ENCODE measurements around the gene TSSK2. TPM values are rescaled to one million over a fixed set of nuclear protein-coding genes. Genes with fewer than 3 reads are reported as not detected.

Gene TSSK2
- total and polyA plus RNA-seq, 2 of the 8 experiments (the other 6 are each of a cell fraction or from before 2014, with no cell fraction given): not detected

- ChIA-PET POLR2A (ENCODE audit: partially characterized antibody) (interaction anchor here (0.9 to 2.8 kb wide), 5 partner anchors 11 to 370 kb away, joined by 3 to 21 read pairs (median 4); partner anchors contain the start of genes CDC45 and DGCR2), CTCF (ENCODE audit: partially characterized antibody) (interaction anchor here (0.9 to 2.4 kb wide), 7 partner anchors 11 to 110 kb away, joined by 3 to 12 read pairs (median 5); partner anchors contain the start of gene ESS2)
- Histone ChIP-seq H3K79me1 (ENCODE audit: low read depth, low read length) (peaks cover 21% of the 10 kb centered on the region), H3K9ac (replicated peaks in 1 of 4; ENCODE audit: extremely low read depth in 1 of 4, low read depth in 3 of 4, low read length in 3 of 4) (no peak overlapping the region), H3K27ac (ENCODE audit: low read depth, low read length) (no peak overlapping the region), H3K79me2 (ENCODE audit: control insufficient read depth in 1 of 2, insufficient read depth in 2 of 2, low read length in 2 of 2) (peaks cover 21 to 93% of the 10 kb centered on the region in 2 experiments), H3K18ac (ENCODE audit: extremely low read depth, low read length) (peak overlapping the region; percentile 56; the same call in 1 of the 2 replicates), H3K4me1 (replicated peaks in 1 of 4; ENCODE audit: control insufficient read depth in 3 of 4, insufficient read depth in 4 of 4, low read length in 3 of 4) (peaks cover 7 to 14% (median 11%) of the 10 kb centered on the region in 4 experiments), H3K9me3 (ENCODE audit: insufficient read depth in 2 of 2, low read depth in 1 of 2, low read length in 1 of 2) (no peaks in the 10 kb centered on the region), H4K20me1 (replicated peaks in 1 of 2; ENCODE audit: control insufficient read depth in 1 of 2, insufficient read depth in 2 of 2, low read length in 2 of 2) (peaks cover 25 to 44% of the 10 kb centered on the region in 2 experiments), H3K14ac (ENCODE audit: insufficient read length) (no peak overlapping the region), H3K4ac (replicated peaks; ENCODE audit: insufficient read length, low read depth, low read length) (no peak overlapping the region), H3K23ac (ENCODE audit: insufficient read length) (no peak overlapping the region), H3K36me3 (ENCODE audit: control insufficient read depth in 2 of 4, insufficient read depth in 4 of 4, low read length in 3 of 4) (no peaks in the 10 kb centered on the region), H3K27me3 (replicated peaks in 1 of 4; ENCODE audit: control insufficient read depth in 3 of 4, extremely low read depth in 1 of 4, insufficient read depth in 3 of 4, low read length in 3 of 4) (no peaks in the 10 kb centered on the region; a peak in 1 of 7 replicates), H2AFZ (ENCODE audit: low read length) (no peak overlapping the region), H4K91ac (replicated peaks; ENCODE audit: insufficient read length, low read length) (no peak overlapping the region), H2BK20ac (ENCODE audit: low read length) (no peak overlapping the region), H3K4me2 (ENCODE audit: insufficient read depth in 1 of 2, low read depth in 2 of 2, low read length in 2 of 2) (no peak overlapping the region), H2BK120ac (replicated peaks; ENCODE audit: low read depth, low read length) (no peak overlapping the region), H4K5ac (ENCODE audit: insufficient read length, low read depth, low read length) (no peak overlapping the region), H3K4me3 (ENCODE audit: extremely low read depth in 1 of 4, insufficient read depth in 2 of 4, low read depth in 3 of 4, low read length in 4 of 4) (no peak overlapping the region), H2BK5ac (ENCODE audit: low read depth, low read length) (no peak overlapping the region), H3K56ac (replicated peaks; ENCODE audit: insufficient read length, low read depth, low read length) (no peak overlapping the region), H4K8ac (ENCODE audit: extremely low read depth, insufficient read depth, low read length) (no peak overlapping the region), H2BK15ac (ENCODE audit: low read length) (no peak overlapping the region), H3K23me2 (ENCODE audit: low read depth, low read length) (no peaks in the 10 kb centered on the region), H2BK12ac (ENCODE audit: low read depth, low read length) (no peak overlapping the region), H2AK5ac (ENCODE audit: low read depth, low read length) (no peak overlapping the region)
- FAIRE-seq (no peak), DNase-seq (ENCODE audit: low read depth in 1 of 2, low spot score in 2 of 2) (no peak)
- WGBS, 2 experiments (ENCODE audit: extremely low coverage in 1 of 2, insufficient coverage in 1 of 2, insufficient read length in 1 of 2, insufficient replicate concordance in 2 of 2, low coverage in 1 of 2, low lambda C conversion rate in 2 of 2, missing lambda C conversion rate in 1 of 2): 89% methylated on average over 7 of the region's 7 CpGs; no CpG with 5 or more reads in 1 of the 2 experiments
- TF ChIP-seq GABPA (IDR thresholded peaks at IDR 0.05; ENCODE audit: borderline replicate concordance, insufficient read depth, low read length) (no peak), BCL11A (IDR thresholded peaks at IDR 0.05; ENCODE audit: low read depth in 2 of 2, low read length in 2 of 2) (no peak), SAP30 (IDR thresholded peaks at IDR 0.05; ENCODE audit: insufficient read depth, insufficient replicate concordance, low read length) (no peak)
Observed at GRCh38 chr22:19109198-19110063, 21.7 kb upstream of the TSSK2 start.

All from H1 (cell line).